OCI-LY7 (cell line): ENCODE results near the gene RAB22A.

Experiments used
- CTCF ChIP-seq: fragments of 200-600 bp; sonication (generic); conservative IDR thresholded peaks from 2 replicates; pipeline ENCODE4 v1.5.1; 2014; ENCODE audit warnings: mild to moderate bottlenecking, antibody characterized with exemption, low read length, moderate library complexity, mixed read lengths
- EZH2phosphoT487 ChIP-seq: fragments of 200-600 bp; sonication (generic); IDR thresholded peaks from 2 replicates; pipeline ENCODE4 v1.6.1; 2018; ENCODE audit warnings: low read depth, borderline replicate concordance, mild to moderate bottlenecking, mixed run types, antibody characterized with exemption, low read length, moderate library complexity, mixed read lengths

GRCh38 chr20:58344741-58345140 lies 35.2 kb downstream of the RAB22A start:
- no peak for TF ChIP-seq CTCF
- TF ChIP-seq EZH2phosphoT487 = no peak
